22Rv1 (cell line): ENCODE measurements around the gene TRAT1.

Experiments
- H3K27ac ChIP-seq: fragments of 450-650 bp; 2 replicates; pipeline ENCODE4 v1.5.1; 2017
- ZFX ChIP-seq: fragments of 450-650 bp; IDR thresholded peaks from 2 replicates; pipeline ENCODE4 v1.6.1; 2017; ENCODE audit warnings: antibody characterized with exemption, borderline replicate concordance
- TF ChIP-seq, protein P1 (sequence below): fragments of 450-650 bp; IDR thresholded peaks from 2 replicates; pipeline ENCODE4 v1.5.1; 2017; ENCODE audit warnings: mild to moderate bottlenecking

Gene TRAT1

DNA sequence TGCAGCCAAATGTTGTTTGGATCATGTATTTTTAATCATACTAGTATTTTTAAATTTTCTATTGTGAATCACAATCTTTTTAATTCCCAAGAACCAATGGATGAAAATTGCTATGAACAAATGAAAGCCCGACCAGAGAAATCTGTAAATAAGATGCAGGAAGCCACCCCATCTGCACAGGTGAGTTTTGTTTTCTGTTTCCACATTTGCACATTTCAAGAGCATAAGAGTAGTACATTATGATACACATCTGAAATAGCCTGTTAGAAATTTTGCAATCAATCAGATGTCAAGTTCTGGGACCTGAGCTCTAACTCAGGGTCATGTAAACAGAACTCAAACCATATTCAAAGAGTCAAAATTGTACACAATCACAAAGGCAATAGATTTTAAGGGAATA is 26.5 kb downstream of the TRAT1 start:
- H3K27ac ChIP-seq: no peak overlapping the region
- no peak for TF ChIP-seq ZFX
- TF ChIP-seq, protein P1, sequence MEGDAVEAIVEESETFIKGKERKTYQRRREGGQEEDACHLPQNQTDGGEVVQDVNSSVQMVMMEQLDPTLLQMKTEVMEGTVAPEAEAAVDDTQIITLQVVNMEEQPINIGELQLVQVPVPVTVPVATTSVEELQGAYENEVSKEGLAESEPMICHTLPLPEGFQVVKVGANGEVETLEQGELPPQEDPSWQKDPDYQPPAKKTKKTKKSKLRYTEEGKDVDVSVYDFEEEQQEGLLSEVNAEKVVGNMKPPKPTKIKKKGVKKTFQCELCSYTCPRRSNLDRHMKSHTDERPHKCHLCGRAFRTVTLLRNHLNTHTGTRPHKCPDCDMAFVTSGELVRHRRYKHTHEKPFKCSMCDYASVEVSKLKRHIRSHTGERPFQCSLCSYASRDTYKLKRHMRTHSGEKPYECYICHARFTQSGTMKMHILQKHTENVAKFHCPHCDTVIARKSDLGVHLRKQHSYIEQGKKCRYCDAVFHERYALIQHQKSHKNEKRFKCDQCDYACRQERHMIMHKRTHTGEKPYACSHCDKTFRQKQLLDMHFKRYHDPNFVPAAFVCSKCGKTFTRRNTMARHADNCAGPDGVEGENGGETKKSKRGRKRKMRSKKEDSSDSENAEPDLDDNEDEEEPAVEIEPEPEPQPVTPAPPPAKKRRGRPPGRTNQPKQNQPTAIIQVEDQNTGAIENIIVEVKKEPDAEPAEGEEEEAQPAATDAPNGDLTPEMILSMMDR: no peak

DNA sequence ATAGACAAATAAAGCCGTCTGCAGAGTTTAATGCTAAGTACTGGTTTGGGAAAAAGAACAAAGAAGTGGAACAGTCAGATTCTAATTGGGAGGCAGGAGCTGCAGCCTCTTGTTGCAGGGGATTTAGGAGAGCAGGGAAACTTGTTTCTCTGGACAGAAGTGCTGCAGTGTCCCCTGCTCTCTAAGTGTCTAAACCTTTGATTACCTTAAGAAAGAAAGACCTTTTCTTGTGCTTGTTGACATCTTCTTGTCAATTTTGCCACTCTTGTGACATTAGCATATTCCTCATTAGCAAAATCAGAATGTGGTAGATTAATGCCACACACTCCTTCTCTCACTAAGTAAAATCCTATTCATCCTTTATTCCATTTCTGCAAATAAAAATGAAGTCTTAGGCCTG is 38.8 kb downstream of the TRAT1 start:
- H3K27ac ChIP-seq: no peak overlapping the region
- TF ChIP-seq ZFX: no peak

DNA sequence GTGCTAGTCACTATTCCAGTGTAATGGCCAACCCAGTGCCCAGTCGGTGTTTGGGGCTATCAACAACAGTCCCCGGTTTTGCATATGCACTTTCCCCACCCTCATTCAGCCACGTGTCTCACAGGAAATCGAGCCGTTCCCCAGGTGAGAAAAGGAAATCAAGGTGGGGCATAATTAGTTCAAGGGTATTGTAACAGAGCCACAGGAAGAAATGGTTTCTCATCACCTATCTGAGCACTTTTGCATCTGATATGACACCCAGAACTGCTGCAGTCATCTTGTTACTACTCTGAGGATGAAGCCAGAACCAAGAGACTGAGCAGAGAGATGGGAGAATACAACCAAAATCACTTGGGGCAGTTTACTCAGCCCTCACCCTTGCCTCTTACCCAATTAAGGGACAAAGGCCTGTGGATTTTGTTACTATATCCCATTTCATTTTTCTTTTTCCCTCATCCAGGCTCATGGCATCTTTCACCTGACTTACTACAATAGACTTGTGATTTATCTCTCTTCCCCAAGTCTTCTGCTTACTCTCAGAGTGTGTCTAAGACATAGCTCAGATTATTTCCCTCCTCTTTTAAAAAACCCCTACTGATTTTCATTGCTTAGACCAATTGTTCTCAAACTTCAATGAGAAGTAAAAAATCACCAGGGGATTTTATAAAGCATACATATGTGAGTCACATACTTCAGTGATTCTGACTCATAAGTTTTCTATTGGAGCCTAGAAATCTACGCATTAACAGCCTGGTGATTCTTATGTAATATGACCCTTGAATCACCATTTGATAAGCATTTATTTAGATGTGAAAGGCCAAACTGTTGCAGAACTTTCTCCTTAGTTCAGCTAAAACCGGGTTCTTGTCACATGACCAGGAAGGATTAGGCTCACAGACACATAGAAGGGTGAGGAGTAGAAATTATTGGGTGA is 40.5 kb downstream of the TRAT1 start:
- TF ChIP-seq, protein P1: no peak
- TF ChIP-seq ZFX: no peak
- no peak overlapping the region for H3K27ac ChIP-seq

DNA sequence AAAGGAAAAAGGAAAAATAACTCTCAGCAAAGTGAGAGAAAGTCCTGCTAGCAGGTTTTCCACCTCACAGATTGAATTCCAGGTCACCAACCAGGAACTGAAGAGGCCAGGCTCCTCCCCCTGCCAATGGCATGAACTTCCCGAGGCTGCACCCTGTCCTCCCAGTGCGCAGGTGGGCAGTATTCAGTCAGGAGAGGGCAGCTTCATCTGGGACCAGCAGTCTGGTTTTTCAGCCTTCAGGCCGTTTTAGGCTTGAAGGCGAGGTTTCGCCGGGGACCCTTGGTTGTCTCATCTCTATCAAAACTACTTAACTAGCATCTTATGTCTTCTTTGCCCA is 41.2 kb downstream of the TRAT1 start:
- H3K27ac ChIP-seq: no peak overlapping the region
- TF ChIP-seq ZFX: no peak
- TF ChIP-seq, protein P1: no peak

DNA sequence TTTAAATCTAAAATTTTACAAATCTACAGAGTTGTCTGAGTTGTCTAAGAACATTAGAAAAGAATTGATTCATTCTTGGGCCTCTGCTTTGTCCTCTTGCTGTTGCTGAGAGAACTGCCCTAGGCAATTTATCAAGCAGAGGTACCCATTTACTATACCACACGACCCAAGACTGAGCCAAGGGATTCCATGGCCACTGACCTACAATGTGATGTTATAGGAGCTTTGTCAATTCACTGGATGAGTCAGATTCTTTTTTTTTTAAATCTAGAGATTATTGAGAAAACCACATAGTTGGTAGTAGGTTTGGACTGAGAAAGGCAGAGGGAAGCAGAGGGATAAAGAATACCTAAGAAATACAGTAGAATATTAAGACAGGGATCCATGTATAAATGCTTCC is 55.3 kb downstream of the TRAT1 start:
- H3K27ac ChIP-seq: no peak overlapping the region
- TF ChIP-seq, protein P1: no peak
- no peak for TF ChIP-seq ZFX

DNA sequence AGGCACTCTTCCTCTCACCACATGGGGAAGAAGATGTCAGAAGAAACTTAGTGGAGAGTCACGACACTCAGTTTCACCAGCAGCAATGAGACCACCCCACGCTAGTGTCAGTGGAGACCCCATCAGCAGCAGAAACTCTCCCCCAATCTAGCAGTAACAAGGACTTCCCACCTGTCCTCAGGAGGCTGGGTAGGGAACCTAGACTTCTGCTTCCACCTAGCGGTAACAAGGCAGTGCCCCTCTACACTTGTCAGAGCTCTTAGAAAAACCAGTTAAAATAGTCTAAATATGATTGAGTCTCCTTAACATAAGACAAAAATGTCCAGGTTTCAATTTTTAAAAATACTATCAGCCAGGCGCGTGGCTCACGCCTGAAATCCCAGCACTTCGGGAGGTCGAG is 57.3 kb downstream of the TRAT1 start:
- no peak overlapping the region for H3K27ac ChIP-seq
- TF ChIP-seq ZFX: no peak
- TF ChIP-seq, protein P1: no peak

DNA sequence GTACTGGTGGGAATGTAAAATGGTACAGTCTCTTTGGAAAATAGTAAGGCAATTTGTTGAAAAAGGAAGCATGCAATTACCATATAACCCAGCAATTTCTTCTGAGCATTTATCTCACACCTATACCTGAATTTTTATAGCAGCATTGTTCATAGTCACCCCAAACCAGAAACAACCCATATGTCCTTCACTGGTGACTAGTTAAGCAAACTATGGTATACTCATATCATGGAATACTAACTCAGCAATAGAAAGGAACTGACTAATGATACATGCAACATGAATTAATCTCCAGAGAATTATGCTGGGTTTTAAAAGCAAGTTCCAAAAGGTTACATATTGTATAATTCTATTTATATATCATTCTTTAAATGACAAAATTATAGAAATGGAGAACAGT is 60.2 kb downstream of the TRAT1 start:
- TF ChIP-seq, protein P1: no peak
- TF ChIP-seq ZFX: no peak
- no peak overlapping the region for H3K27ac ChIP-seq
